ENCODE results near the gene AMHR2.

GRCh38 chr12:53454707-53455106 is 31.1 kb downstream of the AMHR2 start:
- no peak for TF ChIP-seq CTCF (IDR thresholded peaks at IDR 0.05)
- TF ChIP-seq EZH2 (IDR thresholded peaks at IDR 0.05; ENCODE audit: borderline replicate concordance, insufficient read depth, low read depth, low read length, poor library complexity, severe bottlenecking), result no peak
